Measurements from ENCODE around the gene EDIL3.
"Not testable (repeated sequence)": the region's sequence is repeated elsewhere in the genome, so short reads cannot be mapped to it uniquely, and the experiment has no call there.

The EDIL3 gene

DNA sequence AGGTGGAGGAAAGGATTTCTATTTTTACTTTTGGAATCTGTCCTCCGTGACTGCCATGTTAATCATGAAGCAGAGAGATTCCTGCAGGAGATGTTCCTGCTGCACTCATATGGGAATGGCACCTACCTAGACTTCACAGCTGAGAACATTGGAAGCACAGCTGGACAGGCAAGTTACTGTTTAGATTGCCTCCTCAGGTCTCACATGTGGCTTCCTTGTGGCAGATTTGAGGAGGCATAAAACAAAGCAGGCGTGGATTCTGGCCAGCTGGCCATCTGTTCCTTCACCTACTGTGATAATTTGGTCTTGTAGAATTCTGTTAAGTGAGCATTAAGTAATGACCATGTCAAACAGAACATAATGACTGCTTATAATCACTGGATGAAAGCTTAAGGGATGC is 193.4 kb downstream of the EDIL3 start:
- DNase-seq = no peak

DNA sequence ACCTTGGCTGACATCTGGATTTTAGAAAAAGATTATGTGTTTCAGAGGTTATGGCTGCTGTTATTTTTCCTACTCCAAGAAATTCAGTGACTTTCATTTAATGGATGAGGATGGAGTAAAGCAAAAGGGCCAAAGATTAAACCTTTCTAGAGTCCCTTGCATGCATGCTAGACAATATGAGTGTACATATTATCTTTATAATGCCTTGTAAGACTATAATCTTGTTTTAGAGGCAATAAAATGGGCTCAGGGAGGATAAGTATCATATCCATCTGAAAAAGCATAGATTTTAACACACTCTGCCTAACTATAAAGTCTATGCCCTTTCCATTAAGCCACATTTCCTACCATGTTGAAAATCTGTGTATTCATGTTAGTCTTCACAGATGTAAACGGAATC is 199.8 kb downstream of the EDIL3 start:
- no peak for DNase-seq

DNA sequence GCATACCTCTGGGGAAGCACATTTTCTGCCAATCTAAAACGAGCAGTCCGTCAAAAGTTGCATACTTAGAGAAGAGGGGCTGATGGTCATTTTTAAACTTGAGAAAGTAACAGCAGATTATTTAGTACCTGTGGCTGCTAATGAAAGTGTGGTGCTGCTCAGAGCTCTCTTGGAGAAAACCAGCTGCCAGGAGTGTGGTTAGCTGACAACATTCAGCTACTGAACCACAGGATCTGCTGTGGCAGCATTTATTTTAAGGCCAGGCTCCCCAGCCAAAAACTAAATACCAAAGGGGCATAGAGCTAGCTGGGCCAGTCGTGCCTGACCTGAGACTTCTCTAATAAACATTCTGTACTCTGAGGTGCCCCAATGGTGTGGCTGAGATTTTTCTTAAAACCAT is 203.6 kb downstream of the EDIL3 start:
- no peak for DNase-seq

DNA sequence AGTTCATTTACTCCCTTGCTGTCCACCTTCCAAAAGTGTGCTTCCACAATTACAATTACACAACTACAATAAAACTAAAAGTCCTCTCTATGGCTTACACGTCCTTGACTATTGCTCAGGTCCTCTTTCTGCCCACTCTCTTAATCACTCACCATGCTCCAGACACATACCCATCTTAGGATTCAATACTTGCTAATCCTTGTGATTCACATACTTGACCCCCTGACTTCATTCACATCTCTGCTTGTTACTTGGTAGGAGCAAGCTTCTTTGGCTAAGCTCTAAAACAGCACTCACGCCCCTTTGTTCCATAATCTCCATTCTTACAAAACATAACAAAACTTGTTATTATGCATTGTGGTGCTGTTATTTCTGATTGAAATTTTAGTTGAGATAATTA is 215.8 kb downstream of the EDIL3 start:
- DNase-seq = no peak

DNA sequence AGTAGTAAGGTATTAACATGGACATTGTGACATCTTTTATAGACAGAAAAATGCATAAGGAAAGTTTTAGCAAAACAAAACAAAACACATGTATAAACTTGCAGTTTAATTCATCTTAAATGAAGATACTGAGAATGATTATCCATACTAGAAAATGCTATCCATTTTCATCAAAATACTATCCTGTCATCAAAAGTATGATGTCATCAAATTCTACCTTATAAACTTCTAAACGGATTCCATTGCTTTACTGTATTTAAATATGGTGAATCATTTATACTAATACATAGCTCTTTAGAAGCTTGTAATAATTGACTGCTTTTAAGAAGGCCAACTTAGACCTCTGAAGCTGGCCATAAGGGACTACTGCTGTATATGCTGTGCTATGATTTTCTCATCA is 221.0 kb downstream of the EDIL3 start:
- no peak for DNase-seq

DNA sequence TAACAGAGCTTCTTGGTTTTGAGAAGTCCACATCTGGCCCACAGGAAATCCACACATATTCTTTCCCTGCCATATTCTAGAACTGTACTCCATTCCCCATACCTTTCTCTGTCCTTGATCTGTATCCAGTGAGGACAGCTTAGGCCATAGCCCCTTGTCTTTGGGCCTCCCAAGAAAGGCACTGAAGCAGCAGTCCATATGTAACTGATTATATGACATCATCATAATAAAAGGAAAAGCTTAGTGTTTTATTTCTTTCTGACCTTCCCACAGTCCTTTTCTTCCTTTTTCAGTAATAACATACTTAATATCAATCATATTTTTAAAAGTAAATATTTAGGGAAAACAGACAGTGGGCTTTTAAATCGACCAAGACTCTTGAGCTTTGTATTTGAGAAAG is 222.0 kb downstream of the EDIL3 start:
- DNase-seq = no peak

DNA sequence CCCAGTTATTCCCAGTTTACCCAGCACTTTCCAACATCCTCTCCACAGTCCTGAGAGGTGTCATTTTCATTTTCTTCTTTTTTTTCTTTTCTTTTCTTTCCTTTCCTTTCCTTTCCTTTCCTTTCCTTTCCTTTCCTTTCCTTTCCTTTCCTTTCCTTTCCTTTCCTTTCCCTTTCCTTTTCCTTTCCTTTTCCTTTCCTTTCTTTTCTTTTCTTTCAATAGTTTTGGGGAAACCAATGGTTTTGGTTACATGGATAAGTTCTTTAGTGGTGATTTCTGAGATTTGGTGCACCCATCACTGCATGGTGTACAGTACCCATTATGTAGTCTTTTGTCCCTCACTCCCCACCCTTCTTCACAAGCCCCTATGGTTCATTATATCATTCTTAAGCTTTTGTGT is 224.0 kb downstream of the EDIL3 start:
- DNase-seq = not testable (repeated sequence)

DNA sequence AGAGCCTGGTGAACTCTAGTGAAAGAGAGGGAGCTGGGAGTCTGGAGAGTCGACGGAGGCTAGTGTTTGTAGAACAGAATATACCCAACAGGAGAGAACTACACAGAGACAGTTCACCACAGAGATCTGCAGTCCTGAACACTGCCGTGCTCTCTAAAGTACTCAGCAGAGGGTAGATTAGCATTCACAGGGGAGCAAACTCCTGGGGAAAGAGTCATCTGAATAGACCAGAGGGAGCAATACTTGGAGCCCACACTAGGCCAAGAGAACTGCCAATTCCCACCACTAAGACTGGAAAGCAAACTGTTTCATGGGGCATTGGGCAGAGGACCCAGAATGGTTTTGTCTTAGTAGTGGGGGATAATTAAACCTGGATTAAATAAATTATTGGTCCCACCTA is 235.6 kb downstream of the EDIL3 start:
- DNase-seq = no peak

DNA sequence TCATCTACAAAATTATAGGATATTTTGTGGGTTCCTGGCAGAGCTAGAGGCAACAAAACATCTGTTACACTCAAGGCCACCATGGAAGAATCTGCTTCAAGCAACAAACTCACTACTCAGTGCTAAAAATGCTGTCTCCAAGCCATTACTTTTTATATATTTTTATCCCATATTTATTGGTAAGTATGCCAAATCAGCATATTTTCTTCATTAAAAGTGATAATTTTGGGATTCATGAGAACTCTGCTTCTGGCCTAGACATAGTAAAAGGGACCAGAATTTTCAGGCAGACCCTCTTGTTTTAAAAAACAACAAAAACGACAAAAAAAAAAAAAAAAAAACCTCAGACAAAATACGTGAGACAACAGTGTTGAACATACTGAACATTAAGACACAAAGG is 236.0 kb downstream of the EDIL3 start:
- DNase-seq = no peak

DNA sequence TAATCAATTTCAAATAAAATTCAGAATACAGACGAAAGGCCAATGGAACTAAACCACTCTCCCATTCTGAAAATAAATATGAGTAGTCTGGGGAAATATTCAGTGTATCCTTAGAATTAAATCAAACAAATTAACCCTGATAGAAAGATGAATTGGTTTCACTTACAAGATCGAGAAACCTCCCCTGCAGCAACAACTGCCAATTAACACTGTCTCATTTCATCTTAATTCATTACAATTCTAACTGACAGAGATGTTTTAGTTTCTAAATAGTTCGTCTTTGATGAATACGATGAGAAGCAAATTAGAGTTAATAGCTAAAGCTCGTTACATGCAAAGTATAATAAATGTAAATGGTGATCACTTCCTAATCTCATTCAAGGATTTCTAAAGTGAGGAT is 247.1 kb downstream of the EDIL3 start:
- DNase-seq = no peak

DNA sequence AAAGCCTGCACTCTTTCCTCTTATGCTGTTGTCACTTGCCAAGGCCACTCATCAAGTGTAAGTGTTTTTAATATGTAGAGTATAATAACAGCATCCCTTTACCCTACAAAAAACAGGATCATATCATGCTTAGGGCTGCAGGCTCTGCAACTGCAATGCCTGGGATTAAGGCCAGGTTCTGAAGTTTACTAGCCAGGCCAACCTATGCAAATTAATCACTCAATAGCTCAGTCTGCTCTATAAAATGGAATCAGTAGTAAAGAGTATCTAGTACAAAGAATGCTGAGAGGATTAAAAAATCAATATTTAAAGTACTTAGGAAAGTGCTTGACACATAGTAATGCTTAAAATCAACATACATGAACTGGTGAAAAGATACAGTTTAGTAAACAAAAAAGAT is 253.3 kb downstream of the EDIL3 start:
- DNase-seq = no peak

DNA sequence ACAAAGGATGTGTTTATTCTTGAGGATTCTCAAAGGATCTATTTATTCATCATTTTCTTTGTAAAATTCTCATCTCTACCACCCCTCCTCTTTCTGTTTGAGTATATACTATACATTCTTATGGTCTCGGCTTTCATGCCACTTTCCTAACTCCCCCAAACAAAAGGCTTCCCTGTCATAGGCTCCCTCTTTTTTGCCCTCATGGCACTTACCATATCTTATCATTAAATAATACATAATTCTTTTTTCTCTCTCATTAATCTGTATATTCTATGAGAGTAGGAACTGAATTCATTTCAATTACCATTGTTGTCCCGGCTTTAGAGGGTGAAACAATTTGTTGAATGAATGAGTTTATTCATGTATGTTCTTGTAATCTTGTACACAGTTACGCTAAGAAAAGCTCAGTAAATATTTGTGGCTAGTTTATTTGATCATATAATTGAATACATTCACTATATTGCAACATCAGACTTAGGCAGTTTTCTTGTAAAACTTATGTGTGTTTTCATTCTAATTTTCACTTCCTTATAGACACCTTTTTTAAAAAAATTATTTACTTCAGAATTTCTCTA is 254.6 kb downstream of the EDIL3 start:
- no peak for DNase-seq

DNA sequence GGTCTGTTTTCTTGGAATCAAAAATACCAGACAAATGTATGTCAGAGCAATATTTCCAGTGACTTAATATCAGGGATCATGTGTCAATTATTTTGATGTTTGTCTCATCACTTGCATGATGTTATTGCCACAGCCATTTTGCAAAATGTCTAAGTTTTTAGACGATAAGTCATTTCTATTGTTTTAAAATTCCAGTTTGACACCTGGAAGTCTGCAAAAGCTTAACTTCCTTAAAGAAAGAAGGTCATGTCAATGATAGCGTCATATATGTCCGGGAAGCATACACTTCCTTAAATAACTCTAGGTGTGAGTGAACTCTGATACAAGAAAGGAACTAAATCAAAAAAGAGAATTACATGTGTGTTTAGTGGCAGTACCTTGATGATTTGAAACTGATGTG is 259.5 kb downstream of the EDIL3 start:
- no peak for DNase-seq

DNA sequence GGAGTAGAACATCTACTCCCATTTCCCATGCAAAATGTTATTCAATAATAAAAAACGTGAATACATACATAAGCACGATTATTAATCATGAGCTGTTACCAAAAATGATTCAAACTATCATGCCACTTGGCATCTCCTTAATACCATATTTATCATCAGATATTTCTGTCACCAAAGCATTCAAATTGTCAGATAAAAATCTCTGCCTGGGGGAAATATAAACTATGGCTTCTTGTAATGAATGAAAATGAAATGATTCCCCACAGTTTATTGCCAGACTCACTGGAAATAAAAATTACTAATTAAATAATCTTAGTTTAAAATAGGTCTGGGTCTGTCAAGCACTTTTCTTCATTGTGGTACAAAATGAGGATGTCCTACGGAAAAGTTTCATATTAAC is 265.4 kb downstream of the EDIL3 start:
- no peak for DNase-seq

DNA sequence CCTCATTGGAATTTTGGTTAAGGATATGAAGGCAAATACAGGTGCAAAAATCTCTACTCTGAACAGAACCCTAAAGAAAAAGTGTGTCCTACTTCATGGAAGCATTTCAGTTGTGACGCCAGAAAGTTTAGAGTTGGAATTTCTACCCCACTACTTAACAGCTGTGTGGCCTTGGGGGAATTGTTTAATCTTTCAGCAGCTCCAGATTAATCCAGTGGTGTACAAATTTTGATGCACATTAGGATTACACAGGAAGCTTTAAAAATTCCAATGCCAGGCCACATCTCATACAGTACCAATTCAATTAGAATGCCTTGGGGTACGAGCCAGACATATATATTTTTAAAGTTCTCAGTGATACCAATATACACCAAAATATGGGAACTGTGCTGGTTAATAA is 266.1 kb downstream of the EDIL3 start:
- DNase-seq = no peak

DNA sequence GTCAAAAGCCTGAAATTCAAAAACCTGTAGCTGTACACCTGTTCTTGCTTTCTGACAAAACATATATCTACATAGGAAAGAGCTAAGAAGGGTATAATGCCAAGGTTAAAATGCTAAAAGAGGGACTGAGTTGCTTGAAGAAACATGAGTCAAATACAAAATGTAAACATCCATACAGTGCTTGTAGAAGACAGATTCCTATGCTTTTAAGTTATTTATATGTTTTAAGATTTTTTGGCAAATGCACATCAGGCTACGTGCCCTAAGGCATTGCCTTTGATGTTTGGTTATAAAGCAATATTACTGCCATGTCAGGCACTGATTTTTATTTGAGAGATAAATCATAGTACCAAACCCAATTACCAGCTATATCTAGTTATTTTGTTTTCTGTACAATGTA is 269.0 kb downstream of the EDIL3 start:
- DNase-seq = no peak

DNA sequence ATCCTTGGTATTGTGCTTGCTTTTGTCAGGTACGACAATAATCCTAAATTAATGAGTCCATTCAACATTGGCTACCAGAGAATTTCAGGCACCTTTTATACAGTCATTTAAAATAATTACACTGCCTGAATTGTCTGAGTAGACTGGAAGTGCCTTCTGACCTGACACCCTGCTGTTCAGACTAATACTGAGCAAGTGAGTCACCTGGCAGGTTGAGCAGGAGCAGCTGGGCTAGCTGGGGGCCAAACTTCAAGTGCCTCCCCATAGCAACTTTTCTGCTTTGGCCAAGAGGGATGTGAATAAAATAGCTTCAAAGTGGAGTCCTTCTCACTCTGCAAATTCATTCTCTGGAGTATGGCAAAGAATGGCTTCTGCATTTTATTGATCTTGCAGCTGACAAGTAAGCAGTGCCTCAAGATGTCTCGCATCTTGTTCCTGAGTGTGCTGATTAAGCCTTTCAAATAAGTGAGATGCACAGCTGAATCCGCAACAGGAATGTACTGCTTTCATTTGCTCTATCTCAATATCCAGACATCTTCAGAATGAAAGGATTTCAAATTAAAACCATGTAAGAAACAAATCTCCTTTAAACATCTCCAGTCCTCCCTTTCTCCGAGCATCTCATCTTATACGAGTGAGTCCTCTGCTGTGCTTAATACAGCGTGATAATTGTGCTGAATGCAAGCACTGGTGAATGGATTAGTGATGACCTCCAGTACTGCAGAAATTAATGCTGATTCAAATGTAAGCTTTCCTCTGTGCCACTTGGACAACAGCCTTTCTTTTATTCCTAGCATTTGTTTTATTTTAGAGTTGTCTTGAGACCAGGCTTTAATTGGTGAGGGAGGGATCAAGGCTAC is 271.2 kb downstream of the EDIL3 start:
- no peak for DNase-seq

DNA sequence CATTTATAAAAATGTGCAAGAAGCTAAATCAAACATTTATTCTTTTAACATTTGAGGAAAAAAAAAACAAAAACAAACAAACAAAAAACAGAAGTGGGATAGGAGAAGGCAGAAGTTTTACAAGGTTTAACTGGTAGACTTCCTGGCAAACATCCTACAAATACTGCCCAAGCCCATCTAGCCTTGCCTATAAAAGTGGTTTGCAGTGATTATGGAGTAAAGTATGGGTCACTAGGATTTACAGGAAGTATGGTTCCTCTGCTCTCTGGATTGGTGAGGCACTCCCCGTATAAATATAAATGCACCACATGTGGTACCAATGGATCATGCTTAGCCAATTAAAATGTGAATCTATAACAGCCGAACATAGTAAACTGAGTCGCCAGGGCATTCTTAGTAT is 291.9 kb downstream of the EDIL3 start:
- no peak for DNase-seq

DNA sequence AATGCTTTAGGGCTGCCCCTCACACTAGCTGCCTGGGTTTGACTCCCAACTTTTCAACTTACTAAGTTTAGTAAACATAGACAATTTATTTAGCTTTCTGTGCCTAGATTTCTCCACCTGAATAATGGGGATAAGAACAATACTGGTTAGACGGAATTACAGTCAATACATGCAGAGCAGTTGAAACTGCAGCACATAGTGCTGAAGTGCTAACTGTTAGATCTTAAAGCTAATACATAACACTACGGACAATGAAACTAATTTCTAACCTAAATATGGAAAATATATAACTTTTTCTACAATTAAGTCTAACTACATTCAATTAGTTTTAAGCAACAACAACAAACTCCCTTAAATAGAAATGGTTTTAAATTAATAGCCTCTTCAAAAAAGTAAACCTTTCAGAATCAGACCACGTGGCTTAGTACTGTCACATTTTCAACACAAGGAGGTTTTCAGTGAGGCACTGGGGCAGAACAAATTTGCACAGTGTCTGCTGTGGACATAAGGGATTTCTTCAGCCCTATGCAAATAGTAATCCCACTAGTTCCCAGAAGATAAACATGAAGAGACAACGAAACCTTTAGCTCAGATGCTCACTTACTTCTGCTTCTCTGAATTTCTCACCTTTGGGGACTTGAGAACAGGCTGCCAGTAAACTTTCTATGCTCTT is 293.4 kb downstream of the EDIL3 start:
- DNase-seq = no peak

DNA sequence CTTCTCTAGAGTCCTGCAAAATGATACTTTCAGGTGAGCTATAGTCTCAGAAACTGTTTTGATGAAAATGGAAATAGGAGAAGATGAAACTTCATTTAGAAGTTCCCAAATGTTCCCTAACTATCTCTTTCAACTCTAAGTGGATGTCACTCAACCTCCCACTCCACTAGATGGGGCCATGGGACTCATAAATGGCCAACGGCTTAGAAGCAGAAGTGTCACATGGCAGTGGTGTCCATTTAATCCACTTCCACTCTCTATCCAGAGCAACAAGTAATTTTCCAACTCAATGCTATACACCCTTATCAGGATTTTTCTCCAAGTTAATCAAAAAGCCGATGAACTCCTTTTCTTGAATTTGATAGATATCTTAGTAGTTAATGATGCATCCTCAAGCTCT is 295.7 kb downstream of the EDIL3 start:
- DNase-seq = no peak

DNA sequence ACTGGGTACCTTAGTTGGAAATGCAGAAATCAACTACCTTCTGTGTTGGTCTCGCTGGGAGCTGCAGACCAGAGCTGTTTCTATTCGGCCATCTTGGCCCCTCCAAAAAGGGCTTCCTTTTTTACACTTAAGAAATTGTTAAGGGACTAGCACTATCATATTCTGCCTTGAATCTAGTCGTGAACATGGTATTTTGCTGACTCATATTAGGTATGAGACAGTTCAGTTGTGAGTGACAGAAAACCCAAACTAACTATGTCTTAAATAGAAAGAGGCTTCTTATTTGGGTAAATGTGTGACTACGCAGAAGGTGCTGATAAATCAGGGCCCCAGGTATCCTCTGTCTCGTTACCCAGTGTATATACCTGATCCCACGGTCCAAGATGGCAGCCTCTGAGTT is 298.2 kb downstream of the EDIL3 start:
- no peak for DNase-seq

DNA sequence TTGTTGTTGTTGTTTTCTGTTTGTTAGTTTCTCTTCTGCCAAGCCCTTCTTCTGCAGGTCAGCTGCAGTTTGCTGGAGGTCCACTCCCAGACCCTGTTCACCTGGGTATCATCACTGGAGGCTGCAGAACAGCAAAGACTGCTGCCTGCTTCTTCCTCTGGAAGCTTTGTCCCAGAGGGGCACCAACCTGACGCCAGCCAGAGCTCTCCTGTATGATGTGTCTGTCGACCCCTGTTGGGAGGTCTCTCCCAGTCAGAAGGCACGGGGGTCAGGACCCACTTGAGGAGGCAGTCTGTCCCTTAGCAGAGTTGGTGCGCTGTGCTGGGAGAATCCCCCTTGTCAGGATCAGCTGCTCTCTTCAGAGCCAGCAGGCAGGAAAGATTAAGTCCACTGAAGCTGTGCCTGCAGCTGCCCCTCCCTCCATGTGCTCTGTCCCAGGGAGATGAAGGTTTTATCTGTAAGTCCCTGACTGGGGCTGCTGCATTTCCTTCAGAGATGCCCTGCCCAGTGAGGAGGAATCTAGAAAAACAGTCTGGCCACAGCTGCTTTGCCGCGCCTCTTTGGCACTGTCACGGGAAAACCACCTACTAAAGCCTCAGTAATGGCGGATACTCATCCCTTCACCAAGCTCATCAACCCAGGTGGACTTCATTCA is 299.2 kb downstream of the EDIL3 start:
- DNase-seq = no peak

DNA sequence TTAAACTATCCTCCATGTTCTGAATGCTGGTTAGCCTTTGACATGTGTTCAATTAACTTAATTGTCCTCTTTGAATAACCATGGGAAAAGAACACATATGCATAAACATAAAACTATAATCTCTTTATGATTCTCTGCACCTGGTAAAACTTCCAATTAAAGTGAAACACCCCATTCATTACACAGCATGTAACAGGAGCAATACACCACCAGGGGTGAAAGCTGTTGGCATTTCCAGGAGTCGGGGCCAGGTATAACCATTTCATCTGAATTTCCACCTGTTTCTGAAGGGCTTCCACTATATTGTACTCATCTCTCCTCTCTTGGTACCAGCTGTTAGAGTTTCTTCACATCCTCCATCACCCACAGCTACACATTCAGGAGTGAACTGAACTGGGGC is 303.8 kb downstream of the EDIL3 start:
- DNase-seq = no peak
